ENCODE results near the gene DNAJB12. TPM values are rescaled to one million over a fixed set of nuclear protein-coding genes. Genes with fewer than 3 reads are reported as not detected.
"Not testable (repeated sequence)": the region's sequence is repeated elsewhere in the genome, so short reads cannot be mapped to it uniquely, and the experiment has no call there.

The DNAJB12 gene
- total RNA-seq, result 10 to 100 TPM; 14.6 to 19.7 (median 17.7) TPM
- polyA plus RNA-seq, result 10 to 100 TPM; 19.3 to 22.0 TPM

DNA sequence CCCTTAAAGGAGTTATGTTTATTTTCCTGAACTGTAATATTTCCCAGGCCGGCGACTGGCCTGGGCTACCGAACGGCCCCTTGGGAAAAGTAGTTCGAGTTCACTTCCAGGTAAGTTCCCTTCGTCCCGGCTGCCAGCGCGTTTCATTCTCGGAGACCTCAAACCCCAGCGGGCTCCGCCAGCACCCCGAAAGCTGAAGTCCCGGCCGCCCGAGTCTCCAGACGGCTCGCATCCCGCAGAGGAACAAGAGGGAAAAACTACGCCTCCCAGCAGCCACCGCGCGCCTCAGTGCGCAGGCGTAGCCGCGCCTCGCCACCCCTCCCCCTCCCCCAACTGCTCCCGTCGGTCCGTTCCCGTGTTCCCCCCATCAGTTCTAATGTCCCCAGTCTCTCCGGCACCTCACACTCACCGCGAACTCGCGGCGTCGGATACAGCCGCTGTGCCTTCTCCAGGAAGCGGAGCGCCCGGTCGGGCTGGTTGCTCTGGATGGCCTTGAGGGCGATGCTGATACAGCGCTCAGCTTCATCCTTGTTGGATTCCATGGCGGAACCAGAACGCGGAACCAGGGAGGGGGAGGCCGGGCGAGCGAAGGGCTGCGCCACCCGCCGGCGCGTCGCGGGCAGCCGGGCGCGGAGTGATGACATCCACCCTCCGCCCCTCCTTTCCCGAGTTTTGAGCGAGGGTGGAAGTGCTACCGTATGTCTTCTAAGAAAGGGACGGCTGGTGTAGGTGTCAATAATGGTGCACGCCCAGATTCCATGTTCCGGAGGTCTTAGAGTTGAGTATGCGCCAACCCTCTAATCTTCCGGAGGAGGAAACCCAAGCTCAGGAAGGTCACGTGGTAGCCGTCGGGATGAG is at the start of gene DNAJB12:
Gene DNAJB12, minus strand, starts transcription at position 564 of the 858 bp plus-strand sequence. Its CDS starts 22 bp downstream, at position 542.
- Histone ChIP-seq H3K4me1 (peaks cover 8 to 15% (median 13%) of the 10 kb centered on the region in 3 donors), H3K4me3 (peak within 1 kb of the TSS; percentile 55 to 94 (median 70)), H3K36me3 (no peaks in the 10 kb centered on the region), H3K9me3 (no peaks in the 10 kb centered on the region), H3K27me3 (no peaks in the 10 kb centered on the region), H3K27ac (peak within 1 kb of the TSS; percentile 93 to 98 (median 94))
- intact Hi-C loops (cut with DNase I), result no loop called here
- TF ChIP-seq, protein P1, sequence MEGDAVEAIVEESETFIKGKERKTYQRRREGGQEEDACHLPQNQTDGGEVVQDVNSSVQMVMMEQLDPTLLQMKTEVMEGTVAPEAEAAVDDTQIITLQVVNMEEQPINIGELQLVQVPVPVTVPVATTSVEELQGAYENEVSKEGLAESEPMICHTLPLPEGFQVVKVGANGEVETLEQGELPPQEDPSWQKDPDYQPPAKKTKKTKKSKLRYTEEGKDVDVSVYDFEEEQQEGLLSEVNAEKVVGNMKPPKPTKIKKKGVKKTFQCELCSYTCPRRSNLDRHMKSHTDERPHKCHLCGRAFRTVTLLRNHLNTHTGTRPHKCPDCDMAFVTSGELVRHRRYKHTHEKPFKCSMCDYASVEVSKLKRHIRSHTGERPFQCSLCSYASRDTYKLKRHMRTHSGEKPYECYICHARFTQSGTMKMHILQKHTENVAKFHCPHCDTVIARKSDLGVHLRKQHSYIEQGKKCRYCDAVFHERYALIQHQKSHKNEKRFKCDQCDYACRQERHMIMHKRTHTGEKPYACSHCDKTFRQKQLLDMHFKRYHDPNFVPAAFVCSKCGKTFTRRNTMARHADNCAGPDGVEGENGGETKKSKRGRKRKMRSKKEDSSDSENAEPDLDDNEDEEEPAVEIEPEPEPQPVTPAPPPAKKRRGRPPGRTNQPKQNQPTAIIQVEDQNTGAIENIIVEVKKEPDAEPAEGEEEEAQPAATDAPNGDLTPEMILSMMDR (IDR thresholded peaks at IDR 0.05), result no peak
- 0 to 1% methylated on average over 68 to 74 of the region's 74 CpGs for WGBS, 2 donors
- DNase-seq (peak; percentile 90 to 94 (median 92)), ATAC-seq (peak; percentile 88 to 95 (median 92)), FAIRE-seq (no peak)

DNA sequence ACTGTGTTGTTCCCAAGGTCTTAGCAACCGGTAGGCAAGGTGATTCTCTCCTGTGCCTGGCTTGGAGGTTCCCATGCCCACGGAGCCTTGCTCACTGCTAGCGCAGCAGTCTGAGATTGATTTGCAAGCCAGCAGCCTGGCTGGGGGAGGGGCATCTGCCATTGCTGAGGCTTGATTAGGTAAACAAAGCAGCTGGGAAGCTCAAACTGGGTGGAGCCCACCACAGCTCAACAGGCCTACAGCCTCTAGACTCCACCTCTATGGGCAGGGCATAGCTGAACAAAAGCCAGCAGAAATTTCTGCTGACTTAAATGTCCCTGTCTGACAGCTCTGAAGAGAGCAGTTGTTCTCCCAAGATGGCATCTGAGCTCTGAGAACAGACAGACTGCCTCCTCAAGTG is 40.9 kb upstream of the DNAJB12 start:
- ATAC-seq; H3K36me3 ChIP-seq; intact Hi-C loops (cut with DNase I); H3K4me1 ChIP-seq; H3K27me3 ChIP-seq; FAIRE-seq; H3K9me3 ChIP-seq; DNase-seq; H3K27ac ChIP-seq; H3K4me3 ChIP-seq: not testable (repeated sequence)
- WGBS, 2 donors, result 88 to 94% methylated on average over 3 of the region's 3 CpGs

DNA sequence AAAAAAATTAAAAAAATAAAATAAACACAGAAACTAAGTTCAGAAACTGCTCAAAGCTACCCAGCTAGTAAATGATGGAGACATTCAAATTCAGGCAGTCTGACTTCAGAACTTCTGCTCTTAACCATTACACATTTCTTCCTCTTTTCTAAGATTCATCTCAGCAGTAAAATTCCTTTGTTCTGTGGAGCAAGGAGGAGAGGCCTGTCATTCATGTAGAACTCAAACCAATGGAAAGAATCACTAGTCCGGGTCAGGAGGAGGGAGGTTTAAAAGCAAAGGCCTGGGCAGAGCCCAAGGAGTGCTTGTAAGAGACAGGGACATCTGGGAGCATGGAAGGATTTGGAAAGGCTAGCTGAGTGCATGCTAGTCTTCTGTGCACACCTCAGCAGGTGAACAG is 37.9 kb upstream of the DNAJB12 start:
- no peak overlapping the region for H3K27ac ChIP-seq
- ATAC-seq, result no peak
- no peak overlapping the region for H3K4me3 ChIP-seq
- no peaks in the 10 kb centered on the region for H3K36me3 ChIP-seq
- intact Hi-C loops (cut with DNase I), result no loop called here
- H3K4me1 ChIP-seq, result no peaks in the 10 kb centered on the region
- no peak for FAIRE-seq
- no peaks in the 10 kb centered on the region for H3K9me3 ChIP-seq
- H3K27me3 ChIP-seq, result no peaks in the 10 kb centered on the region
- TF ChIP-seq, protein P1 (IDR thresholded peaks at IDR 0.05), result no peak
- DNase-seq, result no peak
- WGBS, 2 donors, result 87 to 92% methylated on average over 1 of the region's 1 CpG

DNA sequence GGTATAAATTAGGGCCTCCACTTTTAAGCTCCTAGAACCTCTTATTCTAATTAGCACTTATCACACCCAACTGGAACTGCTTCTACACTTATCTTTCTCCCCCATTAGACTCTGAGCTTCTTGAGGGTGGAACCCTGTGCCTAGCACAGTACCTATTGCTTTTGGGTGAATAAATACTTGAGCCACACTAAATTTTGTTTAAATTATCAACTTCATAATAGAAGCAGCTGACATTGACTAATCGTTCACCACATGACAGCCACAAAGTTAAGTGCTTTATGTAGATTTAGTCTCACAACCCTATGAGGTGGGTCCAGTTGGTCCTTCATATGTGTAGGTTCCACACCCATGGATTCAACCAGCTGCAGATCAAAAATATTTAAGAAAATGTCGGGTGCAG is 36.0 kb upstream of the DNAJB12 start:
- Histone ChIP-seq H3K27me3 (no peaks in the 10 kb centered on the region), H3K9me3 (no peaks in the 10 kb centered on the region), H3K36me3 (no peaks in the 10 kb centered on the region), H3K4me3 (no peak overlapping the region), H3K4me1 (no peaks in the 10 kb centered on the region), H3K27ac (no peak overlapping the region)
- DNase-seq (no peak), FAIRE-seq (no peak), ATAC-seq (no peak)
- 86 to 94% methylated on average over 2 of the region's 2 CpGs for WGBS, 2 donors
- TF ChIP-seq, protein P1 (IDR thresholded peaks at IDR 0.05), result no peak
- intact Hi-C loops (cut with DNase I), result no loop called here

DNA sequence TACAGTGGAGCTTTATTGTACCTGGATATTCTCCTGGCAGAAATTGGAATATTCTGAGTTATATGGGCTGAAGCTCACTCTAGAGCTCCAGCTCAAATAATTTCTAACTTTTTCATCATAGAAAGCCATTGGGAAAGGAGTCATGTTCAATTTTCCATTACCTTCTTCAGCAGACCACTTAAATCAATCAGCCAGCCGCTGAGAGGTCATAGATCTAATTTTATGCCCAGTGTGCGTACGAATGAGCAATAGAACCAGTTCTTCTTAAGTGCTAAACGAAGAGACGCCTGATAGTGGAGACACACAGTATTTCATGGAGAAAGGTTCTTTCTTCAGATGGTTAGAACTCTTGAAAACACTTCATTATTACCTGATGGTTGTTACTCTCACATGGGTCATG is 35.0 kb upstream of the DNAJB12 start:
- H3K4me1 ChIP-seq, result no peaks in the 10 kb centered on the region
- DNase-seq, result no peak
- H3K9me3 ChIP-seq, result no peaks in the 10 kb centered on the region
- TF ChIP-seq, protein P1 (IDR thresholded peaks at IDR 0.05), result no peak
- no peak overlapping the region for H3K4me3 ChIP-seq
- ATAC-seq, result no peak
- H3K36me3 ChIP-seq, result no peaks in the 10 kb centered on the region
- intact Hi-C loops (cut with DNase I), result no loop called here
- WGBS, 2 donors, result 91 to 95% methylated on average over 5 of the region's 5 CpGs
- FAIRE-seq, result no peak
- no peak overlapping the region for H3K27ac ChIP-seq
- H3K27me3 ChIP-seq, result no peaks in the 10 kb centered on the region

All from pancreas (tissue), 10 donors.